Posterior vena cava (tissue), 2 donors: ENCODE results near the gene CEP164. TPM values are rescaled to one million over a fixed set of nuclear protein-coding genes. Genes with fewer than 3 reads are reported as not detected.
"Not testable (repeated sequence)": the region's sequence is repeated elsewhere in the genome, so short reads cannot be mapped to it uniquely, and the experiment has no call there.

Experiments used
- DNase-seq: peaks from one replicate; pipeline ENCODE4 v3.0.0-alpha.2; 2020; ENCODE audit warnings: low spot score
- intact Hi-C, 2 donors: fragments of 100-400 bp; cut with DNase I; formaldehyde crosslinking; loops; one replicate each; pipeline versions ENCODE4 v1.14.1 to v1.14.2; 2022 to 2023
- total RNA-seq, 2 donors: library from RNA; stranded (reverse); fragmentation: NEBNext Ultra II Directional; extraction: Animal tissue kit (Norgen Biotek cat#: 25700); gene quantifications; one replicate each; pipeline ENCODE4 v1.2.1, GENCODE V29; 2021
- donor health status: DM: yes; HTN: yes; CAD: no.
- donor health status: DM: yes; HTN: yes; CAD: no.

The CEP164 gene
- total RNA-seq, 2 donors from 2014 or later, result 23.1 to 28.2 TPM

DNA sequence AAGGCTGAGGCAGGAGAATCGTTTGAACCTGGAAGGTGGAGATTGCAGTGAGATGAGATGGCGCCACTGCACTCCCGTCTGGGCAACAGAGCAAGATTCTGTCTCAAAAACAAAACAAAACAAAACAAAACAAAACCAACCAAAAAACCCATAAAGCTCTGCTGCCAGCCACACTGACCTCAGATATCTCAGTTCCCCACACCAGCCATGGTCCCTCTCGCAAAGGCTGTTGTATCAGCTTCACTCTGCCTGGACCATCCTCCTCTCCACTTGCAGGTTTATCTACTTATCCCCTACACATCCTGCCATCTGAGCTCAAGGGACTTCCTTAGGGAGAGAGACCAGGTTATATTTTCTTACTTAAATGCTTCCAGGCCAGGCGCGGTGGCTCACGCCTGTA, 25.4 kb upstream of the CEP164 start:
- intact Hi-C loops, result no loop called here

DNA sequence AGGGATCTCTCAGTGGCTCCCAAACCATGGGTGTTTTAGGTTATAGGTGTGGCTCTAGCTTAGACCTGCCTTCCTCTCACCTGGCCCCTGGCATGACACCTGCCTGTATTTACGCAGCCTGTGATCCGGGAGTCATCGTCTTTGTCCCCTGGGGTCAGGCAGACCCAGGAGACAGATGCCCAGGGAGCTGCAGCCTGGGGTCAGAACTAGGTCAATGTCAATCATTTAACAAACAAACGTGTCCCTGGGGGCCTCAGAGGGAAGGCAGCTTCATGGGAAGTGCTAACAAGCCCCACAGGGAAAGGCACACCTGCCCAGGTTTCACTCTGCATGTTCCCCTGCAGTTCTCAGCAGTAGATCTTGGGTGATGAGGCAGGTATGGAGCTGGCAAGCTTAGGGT, 24.6 kb upstream of the CEP164 start:
- intact Hi-C loops, result no loop called here
- DNase-seq, result no peak

More for the DNA sequence above, 25.4 kb upstream of the CEP164 start:
- no peak for DNase-seq

DNA sequence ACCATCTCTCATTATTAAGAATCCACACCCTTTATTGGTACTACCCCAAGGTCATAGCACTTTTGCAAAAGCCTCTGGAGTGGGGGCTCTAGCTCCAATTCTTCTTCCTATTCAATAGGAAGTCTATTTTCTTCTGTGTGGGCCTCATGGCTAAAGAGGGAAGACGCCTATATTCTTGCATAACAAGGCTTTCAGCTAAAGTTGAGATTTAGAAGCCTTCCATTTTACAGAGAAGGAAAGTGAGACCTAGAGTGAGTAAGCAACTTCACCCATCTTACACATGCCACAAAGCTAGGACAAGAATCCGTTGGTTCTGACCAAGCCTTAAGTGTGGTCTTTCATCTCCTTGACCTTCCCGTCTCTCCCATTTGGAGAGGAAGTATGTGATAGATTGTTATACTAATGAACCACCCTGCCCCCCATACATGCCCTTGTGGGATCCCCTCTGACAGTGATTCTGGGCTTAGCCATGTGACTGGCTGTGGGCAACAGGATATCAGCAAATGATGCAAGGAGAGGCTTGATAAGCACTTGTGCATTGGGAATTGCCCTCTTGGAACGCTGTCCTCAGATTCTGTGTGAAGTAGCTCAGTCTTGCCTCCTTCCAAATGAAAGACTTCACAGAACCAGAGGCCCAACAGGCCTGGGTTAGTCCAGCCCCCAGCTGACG, 23.9 kb upstream of the CEP164 start:
- intact Hi-C loops, result no loop called here
- no peak for DNase-seq

DNA sequence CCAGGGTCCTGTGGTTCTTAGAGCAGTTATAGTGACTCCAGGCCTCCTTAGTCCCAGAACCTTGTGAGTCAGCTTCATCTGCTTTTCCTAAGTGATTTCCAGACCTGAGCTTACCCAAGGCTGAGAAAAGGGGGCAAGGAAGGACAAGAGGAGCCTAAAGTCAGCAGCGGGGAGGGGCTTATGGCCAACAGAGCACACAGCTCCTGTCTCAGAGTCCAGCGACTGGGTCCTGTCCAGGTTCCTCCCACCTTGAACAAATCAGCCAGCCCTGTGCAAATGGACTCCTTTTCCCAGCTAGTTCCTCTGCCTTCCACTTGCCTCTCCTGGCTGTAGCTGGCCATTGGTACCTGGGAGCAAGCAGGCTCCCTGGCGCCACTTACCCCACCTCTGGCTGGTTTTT, 22.5 kb upstream of the CEP164 start:
- DNase-seq, result no peak
- intact Hi-C loops, result no loop called here

DNA sequence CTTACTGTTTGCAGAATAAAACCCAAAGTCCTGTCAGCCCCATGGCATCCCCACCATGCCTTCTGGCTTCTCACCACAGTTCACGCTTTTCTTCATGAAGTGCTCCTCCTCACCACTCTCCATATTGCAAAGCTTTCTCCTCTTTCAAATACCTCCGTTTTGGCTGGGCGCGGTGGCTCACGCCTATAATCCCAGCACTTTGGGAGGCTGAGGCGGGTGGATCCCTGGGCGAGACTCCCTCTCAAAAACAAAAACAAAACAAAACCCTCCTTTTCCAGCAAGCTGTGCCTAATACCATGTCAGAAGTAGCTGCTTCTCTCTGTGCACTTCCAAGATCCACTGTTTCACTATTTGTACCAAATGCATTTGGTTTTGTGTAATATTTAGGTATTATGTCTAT, 18.3 kb upstream of the CEP164 start:
- peak; percentile 19 for DNase-seq
- intact Hi-C loops, result no loop called here

DNA sequence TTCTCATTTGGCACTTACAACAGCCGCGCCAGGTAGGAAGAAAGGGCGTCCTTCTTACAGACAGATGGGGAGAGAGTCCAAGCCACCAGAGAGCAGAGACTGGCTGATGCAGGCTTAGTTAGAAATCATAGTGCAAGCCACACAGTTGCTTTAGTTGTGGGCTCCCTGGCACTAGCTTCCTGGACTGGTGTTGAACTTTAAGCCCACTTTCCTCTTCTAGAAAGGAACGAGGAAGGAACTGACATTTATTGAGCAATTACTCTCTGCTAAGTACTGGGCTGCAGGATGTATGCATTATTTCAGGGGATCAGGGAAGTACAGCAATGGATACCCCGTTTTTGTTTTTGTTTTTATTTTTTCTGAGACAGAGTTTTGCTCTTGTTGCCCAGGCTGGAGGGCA, 14.6 kb upstream of the CEP164 start:
- DNase-seq, result peak; percentile 34
- intact Hi-C loops, result no loop called here

DNA sequence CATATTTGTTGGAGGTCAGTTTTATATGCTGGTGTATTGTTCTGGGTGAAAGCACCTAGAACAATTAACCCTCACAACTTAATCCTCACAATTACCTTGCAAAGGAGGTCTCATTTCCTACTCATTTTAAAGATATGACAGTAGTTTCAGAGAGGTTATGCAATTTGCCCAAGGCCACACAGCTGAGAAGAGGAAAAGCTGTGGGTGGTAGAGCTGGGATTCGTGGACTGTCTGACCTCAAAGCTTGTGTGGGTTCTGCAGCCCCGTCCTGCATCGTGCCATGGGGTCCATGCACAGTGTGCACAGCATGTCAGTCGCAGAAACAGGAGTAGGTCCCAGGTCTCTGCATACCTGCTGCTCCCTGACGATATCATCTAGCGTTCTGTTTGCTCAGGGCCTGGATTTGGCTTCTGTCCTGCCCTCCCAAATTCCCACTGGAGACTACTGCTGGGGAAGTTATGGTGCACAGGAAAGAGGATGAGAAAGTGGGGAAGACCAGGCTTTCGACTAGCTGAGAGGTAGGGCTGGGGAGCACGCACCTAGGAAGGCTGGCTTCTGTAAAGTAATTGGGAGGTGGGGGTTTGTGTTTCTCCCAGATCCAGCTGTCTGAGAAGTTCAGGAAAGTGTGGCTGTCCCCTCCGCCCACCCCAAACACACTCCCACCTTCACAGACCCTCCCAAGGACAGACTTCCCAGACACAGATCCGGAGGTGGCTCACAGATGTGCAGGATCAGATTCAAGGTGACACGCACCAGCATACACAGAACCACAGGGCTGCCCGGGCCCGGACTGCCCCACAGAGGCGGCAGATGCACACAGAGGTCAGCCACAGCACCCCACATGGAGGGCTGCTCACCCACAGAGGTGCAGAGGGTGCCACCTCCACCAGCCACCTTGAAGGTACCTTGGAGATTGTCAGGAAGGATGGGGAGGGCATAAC, 13.6 kb upstream of the CEP164 start:
- intact Hi-C loops, result no loop called here
- peak; percentile 58 for DNase-seq

DNA sequence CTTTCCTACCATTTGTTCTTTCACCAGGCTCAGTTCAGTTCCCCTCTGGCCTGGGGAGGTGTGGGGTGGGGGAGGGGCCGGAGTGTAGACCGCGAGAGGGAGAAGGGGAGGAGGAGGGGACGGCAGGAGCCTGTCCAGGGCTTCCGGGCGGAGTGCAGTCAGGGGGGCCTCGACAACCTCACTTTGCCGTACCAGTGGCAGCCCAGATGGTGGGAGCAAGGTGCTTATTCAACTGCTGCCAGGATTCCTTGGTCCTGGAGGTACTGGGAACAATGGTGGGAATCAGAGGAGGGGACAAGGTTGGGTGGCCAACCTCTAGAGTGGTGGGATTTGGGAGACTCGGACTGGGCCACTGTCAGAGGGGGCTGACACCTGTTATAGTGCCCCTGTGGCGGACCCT, 12.8 kb upstream of the CEP164 start:
- intact Hi-C loops, result no loop called here
- peak; percentile 68 for DNase-seq

DNA sequence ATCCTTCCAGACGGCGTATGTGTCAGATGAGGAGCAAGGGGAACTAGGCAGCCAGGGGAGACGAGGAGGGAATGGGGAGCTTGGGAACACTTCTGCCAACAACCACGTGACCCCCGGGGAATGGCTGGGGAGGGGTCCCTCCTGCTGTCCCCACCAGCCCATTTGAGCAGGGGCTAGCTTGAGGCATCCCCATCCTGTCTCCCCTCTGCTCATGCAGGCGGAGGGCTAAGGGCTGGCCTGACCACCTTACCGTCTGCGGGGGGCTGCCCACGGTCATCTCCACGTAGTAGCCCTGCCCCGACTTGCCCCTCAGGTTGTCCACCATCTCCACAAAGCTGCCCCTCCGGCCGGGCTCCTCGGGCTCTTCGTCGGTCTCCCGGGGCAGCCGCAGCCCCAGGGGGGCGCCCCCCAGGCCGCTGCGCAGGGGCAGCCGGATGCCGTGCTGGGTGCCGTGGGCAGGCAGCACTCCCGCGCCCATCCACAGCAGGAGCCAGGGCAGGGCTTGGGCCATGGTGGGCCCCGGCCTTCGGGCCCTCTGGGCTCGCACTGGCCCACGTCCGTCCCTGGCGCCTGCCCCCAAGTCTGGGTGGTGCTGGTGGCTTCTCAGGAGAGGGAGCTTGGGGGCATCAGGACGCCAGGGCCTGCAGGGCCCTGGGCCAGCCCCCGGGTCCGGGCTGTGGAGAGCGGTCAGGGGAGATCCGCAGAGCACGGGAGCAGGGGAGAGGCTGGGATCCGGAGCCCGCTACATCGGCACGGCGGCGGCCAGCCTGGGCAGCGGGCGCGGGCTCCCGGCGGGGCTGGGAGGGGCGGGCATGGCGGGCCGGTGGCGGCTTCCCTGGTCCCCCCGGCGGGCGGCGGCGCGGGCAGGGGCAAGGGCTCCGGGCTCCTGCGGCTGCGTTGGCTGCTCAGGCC, 12.1 kb upstream of the CEP164 start:
- intact Hi-C loops, result loop anchor here in 1 of 2 donors (1.0 kb wide), 1 partner anchor 24 kb away; no protein-coding TSS in a partner anchor
- peak; percentile 78 for DNase-seq

DNA sequence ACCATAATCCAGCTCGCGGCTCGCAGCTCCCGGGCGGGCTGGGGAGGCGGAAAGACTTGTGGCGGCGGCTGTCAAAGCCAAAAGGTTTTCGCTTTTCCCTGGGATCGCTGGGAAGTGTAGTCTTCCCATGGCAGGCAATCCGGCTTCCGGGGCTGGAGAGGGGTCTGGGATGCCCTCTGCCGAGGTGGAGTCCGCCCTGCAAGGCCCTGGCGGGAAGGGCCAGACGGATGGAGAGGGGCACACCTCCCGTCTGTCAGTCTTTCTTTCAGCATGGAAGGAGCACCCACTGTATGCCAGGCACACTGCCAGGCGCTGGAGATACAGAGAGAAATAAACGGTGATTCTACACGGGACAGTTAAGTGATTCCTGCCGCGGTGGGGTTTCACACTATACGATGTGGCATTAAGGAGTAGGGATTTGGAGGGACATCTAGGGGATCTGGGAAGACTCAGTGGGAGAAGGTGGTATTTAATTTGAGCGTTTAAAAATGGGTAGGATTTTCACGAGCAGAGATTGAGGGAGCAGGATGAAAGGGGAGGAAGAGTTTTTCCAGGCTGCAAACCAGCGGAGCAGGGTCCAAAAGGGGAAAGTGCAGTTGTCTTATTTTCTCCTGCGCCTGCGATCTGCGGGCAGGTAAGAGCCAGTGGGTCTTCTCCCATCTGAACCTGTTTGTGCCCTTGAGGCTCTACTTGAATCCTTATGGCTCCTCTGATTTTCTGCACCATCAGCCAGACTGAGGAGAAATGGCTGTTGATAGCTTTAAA, 11.3 kb upstream of the CEP164 start, which contains the start of gene BACE1:
Gene BACE1, minus strand, starts transcription at position 60 of the 765 bp plus-strand sequence. CDS start 461 bp downstream, outside the sequence.
- peak; percentile 94 for DNase-seq
- intact Hi-C loops, result loop anchor here in 1 of 2 donors (1.0 kb wide), 1 partner anchor 23 kb away; no protein-coding TSS in a partner anchor

DNA sequence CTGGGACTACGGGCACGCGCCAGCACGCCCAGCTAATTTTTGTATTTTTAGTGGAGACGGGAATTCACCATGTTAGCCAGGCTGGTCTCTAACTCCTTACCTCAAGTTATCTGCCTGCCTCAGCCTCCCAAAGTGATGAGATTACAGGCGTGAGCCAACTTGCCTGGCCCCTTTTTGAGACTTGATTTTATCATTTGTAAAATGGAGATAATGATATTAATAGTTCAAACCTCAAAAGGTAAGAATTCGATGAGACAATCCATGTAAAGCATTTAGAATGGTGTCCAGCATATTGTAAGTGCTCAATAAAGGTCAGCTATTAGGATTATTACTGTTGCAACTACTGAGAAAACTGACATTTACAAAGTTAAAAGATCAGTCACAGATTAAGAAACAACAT, 8.9 kb upstream of the CEP164 start:
- no peak for DNase-seq
- intact Hi-C loops, result no loop called here

DNA sequence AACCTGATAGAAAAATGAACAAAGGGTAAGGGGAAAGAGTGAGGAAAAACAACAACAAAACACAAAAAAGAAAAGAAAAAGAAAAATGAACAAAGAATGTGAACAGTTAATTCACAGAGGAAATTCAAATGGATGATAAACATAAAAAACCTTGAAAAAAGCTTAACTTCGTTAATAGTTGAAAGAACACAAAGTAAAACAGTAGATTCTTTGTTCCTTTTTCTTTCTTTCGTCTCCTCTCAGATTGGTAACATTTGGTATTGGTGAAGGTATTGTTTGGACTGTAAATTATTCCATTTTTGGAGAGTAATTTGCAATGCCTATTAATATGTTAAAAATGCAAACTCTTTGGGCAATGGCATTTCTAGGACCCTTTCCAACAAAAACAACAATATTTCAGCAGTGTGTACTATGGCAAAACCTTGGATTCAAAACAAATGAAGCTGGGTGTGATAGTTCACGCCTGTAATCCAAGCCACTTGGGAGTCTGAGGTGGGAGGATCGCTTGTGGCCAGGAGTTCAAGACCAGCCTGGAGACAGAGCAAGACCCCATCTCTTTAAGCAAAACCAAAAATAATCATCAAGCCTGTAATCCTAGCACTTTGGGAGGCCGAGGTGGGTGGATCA, 8.3 kb upstream of the CEP164 start:
- intact Hi-C loops, result no loop called here
- no peak for DNase-seq

DNA sequence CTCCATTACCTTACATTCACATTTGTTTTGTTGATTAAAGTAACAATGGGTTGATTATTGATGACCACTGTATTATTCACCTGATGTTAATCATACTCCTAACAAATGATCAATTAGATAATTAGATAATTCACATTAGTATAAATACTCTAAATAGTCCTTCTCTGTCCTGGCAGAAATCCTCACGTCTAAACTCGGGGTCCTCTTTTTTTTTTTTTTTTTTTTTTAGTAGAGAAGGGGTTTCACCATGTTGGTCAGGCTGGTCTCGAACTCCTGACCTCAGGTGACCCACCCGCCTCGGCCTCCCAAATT, 443 bp upstream of the CEP164 start:
- DNase-seq, intact Hi-C loops: not testable (repeated sequence)

DNA sequence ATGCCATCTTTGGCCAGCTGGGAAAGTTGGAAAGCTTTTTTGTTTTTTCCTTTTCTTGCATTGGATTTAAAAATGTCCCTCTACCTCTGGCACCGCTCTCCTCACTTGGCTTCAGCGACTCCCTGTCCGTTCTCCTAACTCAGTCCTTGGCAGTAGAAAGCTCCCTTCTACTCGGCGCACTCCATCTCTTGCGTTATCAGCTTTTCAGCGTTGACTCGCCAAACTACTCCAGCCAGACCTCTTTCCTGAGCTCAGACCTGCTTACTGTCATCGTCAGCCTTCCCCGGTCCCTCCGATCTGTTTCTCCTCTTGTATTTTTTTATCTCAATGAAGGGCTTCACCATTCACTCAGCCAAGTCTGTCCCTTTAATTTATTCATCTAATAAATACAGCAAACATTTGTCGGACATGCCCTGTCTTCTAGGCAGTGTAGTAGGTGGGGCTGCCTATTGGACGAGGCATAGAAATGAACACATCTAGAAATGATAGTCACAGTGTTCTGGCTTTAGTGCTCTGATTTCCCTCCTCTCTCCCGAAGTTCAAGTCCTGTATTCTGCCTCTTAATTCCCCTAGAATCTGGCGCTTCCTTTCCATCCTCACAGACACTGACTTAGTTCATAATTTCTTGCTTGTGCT, 839 bp downstream of the CEP164 start:
- no peak for DNase-seq
- intact Hi-C loops, result no loop called here

DNA sequence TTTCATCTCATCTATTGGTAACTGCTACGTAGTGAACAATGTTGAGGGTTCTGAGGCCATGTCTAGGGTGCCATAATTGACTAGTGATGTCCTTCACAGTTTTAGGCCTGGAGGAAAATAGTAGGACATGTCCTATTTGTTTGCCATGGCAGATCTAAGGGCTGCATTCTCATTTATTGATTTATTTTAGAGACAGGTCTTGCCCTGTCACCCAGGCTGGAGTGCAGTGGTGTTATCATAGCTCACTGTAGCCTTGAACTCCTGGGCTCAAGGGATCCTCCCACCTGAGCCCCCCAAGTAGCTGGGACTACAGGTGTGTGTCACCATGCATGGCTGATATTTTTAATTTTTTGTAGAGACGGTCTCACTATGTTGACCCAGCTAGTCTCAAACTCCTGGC, 5.2 kb downstream of the CEP164 start:
- intact Hi-C loops, result no loop called here
- no peak for DNase-seq

DNA sequence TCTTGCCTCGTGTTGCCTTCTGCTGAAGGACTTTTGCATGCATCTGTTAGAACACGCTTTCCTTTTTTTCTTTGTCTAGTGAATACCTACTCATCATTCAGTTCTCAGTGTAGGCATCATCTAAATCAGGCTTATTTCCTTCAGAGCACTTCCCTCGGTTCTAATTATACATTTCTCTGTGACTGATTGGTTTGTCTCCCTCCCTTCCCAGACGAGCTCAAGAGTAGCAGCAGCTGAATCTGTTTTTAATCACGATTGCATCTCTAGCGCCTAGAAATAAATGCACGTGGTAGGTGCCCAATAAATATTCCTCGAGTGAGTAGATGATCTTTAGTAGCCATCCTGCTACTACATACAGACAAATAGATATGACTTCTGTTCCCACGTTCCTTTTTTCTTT, 6.3 kb downstream of the CEP164 start:
- no peak for DNase-seq
- intact Hi-C loops, result no loop called here

DNA sequence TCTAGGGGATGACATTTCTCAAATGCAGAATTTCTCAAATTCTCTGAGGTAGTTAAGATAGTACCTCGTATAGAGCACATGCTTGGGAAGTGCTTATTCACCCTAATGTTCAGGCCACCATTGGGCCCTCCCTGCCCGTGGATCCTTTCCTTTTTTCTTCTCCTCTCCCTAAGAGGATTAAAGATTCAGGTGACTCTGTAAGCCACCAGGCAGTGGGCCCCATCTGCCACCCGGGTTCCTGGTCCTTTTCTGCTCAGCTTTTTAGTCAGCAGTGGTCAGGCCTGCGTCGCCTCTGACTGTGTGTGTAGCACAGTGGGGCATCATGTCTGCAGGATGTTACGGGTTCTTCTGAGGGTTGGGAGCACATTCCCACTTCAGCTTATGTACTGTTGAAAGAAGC, 7.2 kb downstream of the CEP164 start:
- peak; percentile 38 for DNase-seq

DNA sequence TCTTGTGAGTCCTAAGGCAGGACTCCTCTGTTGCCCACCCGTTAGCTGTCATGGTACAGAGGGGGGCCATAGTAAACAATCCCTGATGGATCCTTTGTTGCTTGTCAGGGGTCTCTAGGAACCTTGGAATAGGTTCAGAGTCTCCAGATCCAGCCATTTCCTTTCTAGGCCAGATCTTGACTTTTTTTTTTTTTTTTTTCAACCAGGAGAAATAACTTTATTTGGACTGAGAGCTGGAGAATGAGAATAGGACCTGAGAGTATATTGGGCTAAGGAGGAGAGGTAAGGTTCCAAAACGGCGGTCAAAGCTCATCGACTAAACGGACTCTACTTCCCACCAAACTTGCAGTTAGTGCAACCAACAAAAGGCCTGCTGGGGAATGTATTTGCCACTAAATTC, 7.7 kb downstream of the CEP164 start:
- intact Hi-C loops, result no loop called here
- DNase-seq, result no peak

More for the DNA sequence above, 7.2 kb downstream of the CEP164 start:
- intact Hi-C loops, result no loop called here
